22Rv1 (cell line): ENCODE results near the gene FSCB.
"Not testable (repeated sequence)": the region's sequence is repeated elsewhere in the genome, so short reads cannot be mapped to it uniquely, and the experiment has no call there.

Experiments
- H3K27ac ChIP-seq: fragments of 450-650 bp; 2 replicates; pipeline ENCODE4 v1.5.1; 2017
- CTCF ChIP-seq: fragments of 450-650 bp; IDR thresholded peaks from 2 replicates; pipeline ENCODE4 v1.5.1; 2017; ENCODE audit warnings: mild to moderate bottlenecking
- ZFX ChIP-seq: fragments of 450-650 bp; IDR thresholded peaks from 2 replicates; pipeline ENCODE4 v1.6.1; 2017; ENCODE audit warnings: antibody characterized with exemption, borderline replicate concordance

The FSCB gene

GRCh38 chr14:44507183-44507582 is at the start of gene FSCB:
FSCB (minus strand) TSS chr14:44507283; CDS start chr14:44506987, 296 bp downstream.
- H3K27ac ChIP-seq = no peak within 1 kb of the TSS
- TF ChIP-seq ZFX (no peak), CTCF (no peak)

- no peak overlapping the region for H3K27ac ChIP-seq
- TF ChIP-seq ZFX = no peak
- TF ChIP-seq CTCF = no peak
Observed at GRCh38 chr14:44531658-44532057, 24.6 kb upstream of the FSCB start.

GRCh38 chr14:44530475-44530874 is 23.4 kb upstream of the FSCB start:
- TF ChIP-seq CTCF (no peak), ZFX (no peak)
- H3K27ac ChIP-seq = no peak overlapping the region

GRCh38 chr14:44529026-44529425 is 21.9 kb upstream of the FSCB start:
- TF ChIP-seq CTCF (no peak), ZFX (no peak)
- no peak overlapping the region for H3K27ac ChIP-seq

GRCh38 chr14:44528180-44528579 is 21.1 kb upstream of the FSCB start:
- TF ChIP-seq ZFX = no peak
- H3K27ac ChIP-seq = no peak overlapping the region

GRCh38 chr14:44525237-44525636 is 18.2 kb upstream of the FSCB start:
- H3K27ac ChIP-seq = no peak overlapping the region
- TF ChIP-seq CTCF (no peak), ZFX (no peak)

GRCh38 chr14:44515668-44516067 is 8.6 kb upstream of the FSCB start:
- H3K27ac ChIP-seq = not testable (repeated sequence)

GRCh38 chr14:44508834-44509233 is 1.8 kb upstream of the FSCB start:
- TF ChIP-seq ZFX = no peak
- TF ChIP-seq CTCF = no peak
- H3K27ac ChIP-seq = no peak overlapping the region
